ENCODE measurements around the gene MICAL2.
A peak's percentile ranks its signal among the peaks of the same experiment; 100 is the strongest.
"Not testable (repeated sequence)": the region's sequence is repeated elsewhere in the genome, so short reads cannot be mapped to it uniquely, and the experiment has no call there.

Gene MICAL2

DNA sequence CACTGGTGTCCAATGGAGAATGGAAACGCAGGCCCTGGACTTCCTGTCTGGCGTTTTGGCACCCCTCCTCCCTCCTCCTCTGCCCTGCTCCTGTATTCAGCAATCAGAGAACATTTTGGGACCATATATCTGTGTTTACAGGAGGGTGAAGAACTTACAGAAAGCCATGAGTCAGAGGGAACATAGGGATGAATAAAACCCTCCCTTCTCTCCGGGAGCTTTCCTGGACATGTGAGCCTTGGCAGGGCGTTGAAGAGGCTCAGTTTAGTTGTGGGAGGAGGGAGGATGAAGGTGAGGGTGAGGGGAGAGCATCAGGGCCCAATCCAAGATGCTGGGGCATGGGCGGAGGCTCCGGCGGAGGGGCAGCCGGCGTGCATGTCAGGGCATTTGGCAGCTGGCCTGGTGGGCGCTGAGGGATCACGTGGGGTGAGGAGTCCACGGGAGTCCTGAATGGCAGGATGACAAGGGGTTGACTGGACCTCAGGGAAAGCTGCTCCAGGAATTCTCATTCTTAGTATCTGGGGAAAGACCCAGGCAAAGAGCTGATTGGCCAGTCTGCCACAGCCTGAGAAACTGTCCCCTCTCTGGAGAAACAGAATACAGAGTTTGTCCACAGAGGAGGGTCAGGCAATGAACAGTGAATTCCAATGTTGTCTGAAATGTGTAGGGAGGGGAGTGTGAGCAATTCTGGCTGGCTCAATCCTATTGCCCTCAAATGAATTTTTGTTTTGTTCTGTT is 28.9 kb downstream of the MICAL2 start:
- no peak for DNase-seq
- H3K36me3 Mint-ChIP-seq (ENCODE audit: low read depth): peaks cover 43% of the 10 kb centered on the region
- H3K9me3 Mint-ChIP-seq: no peaks in the 10 kb centered on the region
- H3K4me3 Mint-ChIP-seq: no peak overlapping the region
- no peaks in the 10 kb centered on the region for H3K27me3 Mint-ChIP-seq
- no peak overlapping the region for H3K27ac Mint-ChIP-seq
- H3K4me1 Mint-ChIP-seq (ENCODE audit: low read depth): peaks cover 56% of the 10 kb centered on the region

DNA sequence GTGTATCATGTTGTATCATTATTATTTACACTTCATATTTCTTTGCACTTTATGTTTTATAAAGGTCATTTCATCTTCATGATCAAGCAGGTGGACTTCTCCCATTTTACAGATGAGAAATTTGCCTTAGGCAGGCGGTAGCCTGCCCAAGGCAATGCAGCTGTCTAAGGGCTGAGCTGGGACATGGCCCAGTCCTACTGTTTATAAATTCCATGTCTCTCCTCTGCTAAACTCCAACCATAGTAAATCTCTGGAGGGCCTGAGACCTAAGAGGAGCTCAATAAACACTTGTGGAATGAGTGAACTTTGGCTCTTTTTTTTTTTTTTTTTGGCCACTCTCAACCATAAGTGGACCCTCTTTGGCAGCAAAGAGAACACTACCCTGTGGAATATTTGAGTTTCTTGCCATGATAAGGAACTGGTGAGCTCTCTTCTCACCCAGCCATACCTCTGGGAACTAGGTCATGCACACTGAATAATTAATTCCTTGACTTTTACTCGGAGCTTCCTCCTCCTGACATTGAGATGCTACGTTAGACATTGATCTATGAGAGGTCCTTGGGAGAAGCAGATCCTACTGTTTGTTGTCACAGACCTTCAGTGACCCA is 29.9 kb downstream of the MICAL2 start:
- Mint-ChIP-seq H3K36me3 (ENCODE audit: low read depth) (peaks cover 47% of the 10 kb centered on the region), H3K27ac (no peak overlapping the region), H3K4me1 (ENCODE audit: low read depth) (peaks cover 63% of the 10 kb centered on the region), H3K9me3 (no peaks in the 10 kb centered on the region), H3K27me3 (no peaks in the 10 kb centered on the region), H3K4me3 (no peak overlapping the region)
- DNase-seq: no peak

DNA sequence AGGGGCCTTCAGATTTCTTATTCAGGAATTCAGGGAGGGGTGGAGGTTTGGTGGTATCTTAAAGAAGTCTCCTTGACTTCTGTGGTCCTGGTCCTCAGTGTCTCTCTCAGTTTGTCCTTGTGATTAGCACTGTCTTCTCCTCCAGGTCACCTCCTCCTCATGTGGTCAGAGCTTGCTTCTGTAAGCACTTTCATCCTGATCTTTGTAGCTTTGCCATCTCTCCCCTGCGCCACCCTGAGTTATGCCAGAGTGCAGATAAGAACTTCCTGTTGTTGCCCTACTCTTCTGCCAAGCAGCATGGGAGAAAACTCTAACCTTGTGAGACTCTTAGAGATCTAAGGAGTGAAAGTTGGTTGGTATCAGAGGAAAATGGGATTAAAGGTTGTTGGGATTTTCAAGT is 30.9 kb downstream of the MICAL2 start:
- peaks cover 53% of the 10 kb centered on the region for H3K36me3 Mint-ChIP-seq (ENCODE audit: low read depth)
- peak overlapping the region; percentile 2 for H3K27ac Mint-ChIP-seq
- no peak for DNase-seq
- no peaks in the 10 kb centered on the region for H3K27me3 Mint-ChIP-seq
- H3K4me1 Mint-ChIP-seq (ENCODE audit: low read depth): peaks cover 69% of the 10 kb centered on the region
- H3K4me3 Mint-ChIP-seq: no peak overlapping the region
- no peaks in the 10 kb centered on the region for H3K9me3 Mint-ChIP-seq

DNA sequence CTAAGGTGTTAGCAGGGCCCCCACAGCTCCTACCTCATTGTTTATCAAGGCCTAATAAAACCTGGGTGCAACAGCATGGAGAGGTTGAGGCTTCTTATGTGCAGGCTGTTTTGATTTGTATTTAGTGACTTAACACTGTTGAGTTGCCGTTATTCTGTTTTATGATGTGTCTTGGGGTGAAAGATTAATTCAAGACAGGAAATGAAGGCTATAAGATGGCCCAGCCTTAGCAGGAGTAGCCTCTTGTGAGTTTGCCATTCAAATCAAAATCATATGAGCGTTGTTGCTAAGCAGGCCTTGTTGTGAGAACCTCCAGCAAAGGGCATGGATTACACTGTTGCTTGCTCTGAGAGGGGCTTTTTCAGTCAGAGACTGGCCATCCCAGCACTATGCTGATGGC is 31.8 kb downstream of the MICAL2 start:
- Mint-ChIP-seq H3K27me3 (no peaks in the 10 kb centered on the region), H3K4me1 (ENCODE audit: low read depth) (peaks cover 70% of the 10 kb centered on the region), H3K36me3 (ENCODE audit: low read depth) (peaks cover 55% of the 10 kb centered on the region), H3K4me3 (no peak overlapping the region), H3K27ac (peak overlapping the region; percentile 15), H3K9me3 (no peaks in the 10 kb centered on the region)
- DNase-seq: no peak

DNA sequence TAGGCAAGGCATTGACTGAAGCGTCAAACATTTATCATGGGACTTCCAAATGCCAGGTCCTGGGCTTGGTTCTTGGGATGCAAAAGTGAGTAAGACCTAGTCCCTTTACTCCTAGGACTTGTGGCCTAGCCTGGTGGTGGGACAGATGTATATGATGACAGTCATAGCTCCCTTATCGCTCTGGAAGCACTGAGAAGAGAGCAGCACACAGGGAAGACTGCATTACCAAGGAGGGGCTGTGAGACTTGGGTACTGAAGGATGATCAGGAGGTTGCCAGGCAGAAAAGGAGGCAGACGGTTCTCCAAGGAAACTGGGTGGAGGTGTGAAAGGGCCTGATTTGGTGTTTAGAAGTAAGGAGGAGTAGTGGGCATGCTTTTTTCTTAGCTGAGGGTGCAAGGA is 32.5 kb downstream of the MICAL2 start:
- Mint-ChIP-seq H3K36me3 (ENCODE audit: low read depth) (peaks cover 55% of the 10 kb centered on the region), H3K27me3 (no peaks in the 10 kb centered on the region), H3K4me1 (ENCODE audit: low read depth) (peaks cover 70% of the 10 kb centered on the region), H3K27ac (no peak overlapping the region), H3K4me3 (no peak overlapping the region), H3K9me3 (no peaks in the 10 kb centered on the region)
- DNase-seq: no peak

DNA sequence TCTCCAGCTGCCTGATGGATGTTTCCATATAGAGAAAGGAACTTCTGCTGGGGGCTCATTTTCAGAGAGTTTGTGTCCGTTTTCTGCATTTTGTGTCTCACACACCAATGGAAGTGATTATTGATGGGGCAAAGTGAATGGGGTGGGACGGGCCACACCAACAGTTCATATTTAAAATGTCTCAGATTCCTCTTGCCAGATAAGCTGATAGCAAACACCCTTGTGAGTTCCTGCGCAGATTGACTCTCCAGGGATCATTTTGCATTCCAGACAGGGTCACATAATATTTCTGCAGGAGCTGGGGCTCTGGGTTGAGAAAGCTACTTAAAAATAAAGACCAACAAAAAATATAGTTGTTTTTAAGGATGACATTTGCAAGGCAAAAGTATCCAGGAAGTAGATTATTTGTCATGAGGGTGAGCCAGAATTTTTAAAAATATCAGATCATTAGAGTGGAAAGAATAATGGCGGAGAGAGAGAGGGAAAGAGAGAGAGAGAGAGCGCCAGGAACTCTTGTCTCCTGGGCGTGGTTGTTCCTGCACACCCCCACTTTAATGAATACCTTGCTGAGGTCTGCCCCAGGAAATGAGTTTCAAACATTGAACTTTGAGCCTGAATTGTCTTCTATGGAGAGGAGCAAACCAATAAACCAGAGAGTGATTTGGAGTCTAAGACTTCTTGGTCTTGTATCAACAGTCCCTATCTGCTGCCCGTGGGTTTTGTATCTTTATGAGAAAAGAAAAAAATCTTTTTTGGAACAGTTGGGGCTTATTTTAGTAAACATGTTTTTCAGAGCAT is 33.3 kb downstream of the MICAL2 start:
- peak; percentile 5 for DNase-seq
- H3K27me3 Mint-ChIP-seq: no peaks in the 10 kb centered on the region
- peaks cover 54% of the 10 kb centered on the region for H3K36me3 Mint-ChIP-seq (ENCODE audit: low read depth)
- peaks cover 71% of the 10 kb centered on the region for H3K4me1 Mint-ChIP-seq (ENCODE audit: low read depth)
- H3K9me3 Mint-ChIP-seq: no peaks in the 10 kb centered on the region
- no peak overlapping the region for H3K4me3 Mint-ChIP-seq
- H3K27ac Mint-ChIP-seq: peak overlapping the region; percentile 73

DNA sequence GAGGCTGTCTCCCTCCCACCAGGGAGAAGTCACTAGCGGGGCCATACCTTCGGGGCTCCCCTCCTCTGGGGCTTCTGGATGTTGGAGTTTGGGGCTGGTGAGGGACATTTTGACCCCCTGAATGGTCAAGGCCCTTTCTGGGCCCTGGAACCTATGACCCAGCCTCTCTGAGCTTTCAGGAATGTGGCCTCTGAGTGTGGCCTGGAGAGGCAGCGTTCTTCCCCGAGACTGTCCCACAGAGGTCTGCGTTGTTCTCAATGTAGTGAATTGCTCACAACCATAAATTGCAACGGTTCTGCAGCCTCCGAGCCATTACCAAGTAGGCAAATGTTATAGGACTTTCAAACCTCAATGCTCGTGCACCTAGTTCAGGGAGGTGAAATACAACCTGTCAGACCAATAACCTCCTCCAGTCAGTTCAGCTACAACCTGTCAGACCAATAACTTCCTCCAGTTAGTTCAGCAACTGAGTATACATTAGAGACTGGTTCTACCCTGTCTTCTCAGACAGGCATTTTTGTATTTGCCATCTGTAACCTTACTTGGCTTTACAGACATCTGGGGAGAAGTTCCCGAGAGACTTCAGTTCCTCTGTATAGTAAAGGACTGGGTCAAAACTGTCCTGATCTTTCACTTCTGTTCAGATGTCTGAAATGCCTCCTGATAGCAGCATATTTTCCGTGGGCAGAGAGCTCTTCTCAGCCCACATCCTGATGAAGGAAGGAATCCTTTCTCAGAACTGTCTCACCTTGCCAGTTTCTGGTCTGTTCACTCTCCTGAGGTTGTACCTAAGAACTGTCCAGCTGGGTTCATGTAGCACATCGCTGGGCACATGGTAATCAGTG is 34.2 kb downstream of the MICAL2 start:
- H3K27ac Mint-ChIP-seq: peak overlapping the region; percentile 73
- peak; percentile 24 for DNase-seq
- H3K9me3 Mint-ChIP-seq: no peaks in the 10 kb centered on the region
- H3K27me3 Mint-ChIP-seq: no peaks in the 10 kb centered on the region
- H3K4me1 Mint-ChIP-seq (ENCODE audit: low read depth): peaks cover 79% of the 10 kb centered on the region
- peaks cover 48% of the 10 kb centered on the region for H3K36me3 Mint-ChIP-seq (ENCODE audit: low read depth)
- peak overlapping the region; percentile 28 for H3K4me3 Mint-ChIP-seq

DNA sequence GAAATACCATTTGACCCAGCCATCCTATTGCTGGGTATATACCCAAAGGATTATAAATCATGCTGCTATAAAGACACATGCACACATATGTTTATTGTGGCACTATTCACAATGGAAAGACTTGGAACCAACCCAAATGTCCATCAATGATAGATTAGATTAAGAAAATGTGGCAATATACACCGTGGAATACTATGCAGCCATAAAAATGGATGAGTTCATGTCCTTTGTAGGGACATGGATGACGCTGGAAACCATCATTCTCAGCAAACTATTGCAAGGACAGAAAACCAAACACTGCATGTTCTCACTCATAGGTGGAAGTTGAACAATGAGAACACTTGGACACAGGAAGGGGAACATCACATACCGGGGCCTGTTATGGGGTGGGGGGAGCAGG is 36.3 kb downstream of the MICAL2 start:
- H3K27ac Mint-ChIP-seq, DNase-seq, H3K4me3 Mint-ChIP-seq, H3K9me3 Mint-ChIP-seq, H3K27me3 Mint-ChIP-seq: not testable (repeated sequence)
- H3K36me3 Mint-ChIP-seq (ENCODE audit: low read depth): peaks cover 33% of the 10 kb centered on the region
- H3K4me1 Mint-ChIP-seq (ENCODE audit: low read depth): peaks cover 87% of the 10 kb centered on the region

DNA sequence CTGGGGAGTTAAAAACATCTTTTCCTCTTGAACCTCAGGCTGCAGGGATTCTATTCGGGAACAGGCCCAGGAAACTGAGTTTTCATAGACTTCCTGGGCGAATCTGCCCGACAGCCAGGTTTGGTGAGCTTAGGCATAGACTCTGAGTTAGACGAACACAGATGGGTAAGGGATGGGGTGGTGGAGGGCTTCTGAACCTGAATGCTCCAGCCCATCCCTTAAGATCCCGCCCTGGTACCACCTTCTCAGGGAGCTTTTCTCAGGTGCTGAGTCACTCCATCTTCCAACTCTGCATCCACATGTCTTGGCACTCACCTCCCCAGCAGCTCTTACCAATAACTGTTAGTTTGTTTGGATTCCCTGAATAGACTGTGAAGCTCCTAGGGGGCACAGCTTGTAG is 37.4 kb downstream of the MICAL2 start:
- no peak for DNase-seq
- no peak overlapping the region for H3K4me3 Mint-ChIP-seq
- no peaks in the 10 kb centered on the region for H3K27me3 Mint-ChIP-seq

DNA sequence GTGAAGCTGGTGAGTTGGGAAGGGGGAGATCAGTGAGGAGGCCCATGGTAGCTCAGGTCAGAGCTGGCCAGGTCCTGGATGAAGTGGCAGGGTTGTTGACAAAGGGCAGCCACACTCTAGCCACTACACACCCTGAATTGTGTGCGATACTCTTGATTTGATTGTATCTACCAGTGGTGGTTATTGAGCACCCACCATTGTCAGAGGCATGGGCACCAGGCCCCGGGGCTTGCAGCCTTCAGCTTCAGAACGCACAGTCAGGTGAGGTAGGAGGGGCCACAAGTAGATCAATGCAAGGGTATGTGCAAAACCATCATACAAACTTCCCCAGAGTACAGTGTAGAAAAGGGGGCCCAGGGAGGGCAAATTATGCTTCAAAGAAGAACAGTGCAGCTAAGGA is 38.1 kb downstream of the MICAL2 start:
- Mint-ChIP-seq H3K9me3 (no peaks in the 10 kb centered on the region), H3K4me1 (ENCODE audit: low read depth) (peaks cover 82% of the 10 kb centered on the region), H3K4me3 (no peak overlapping the region), H3K36me3 (ENCODE audit: low read depth) (peaks cover 35% of the 10 kb centered on the region), H3K27me3 (no peaks in the 10 kb centered on the region), H3K27ac (peak overlapping the region; percentile 97)
- DNase-seq: no peak

More for the DNA sequence above, 37.4 kb downstream of the MICAL2 start:
- Mint-ChIP-seq H3K36me3 (ENCODE audit: low read depth) (peaks cover 34% of the 10 kb centered on the region), H3K27ac (peak overlapping the region; percentile 76), H3K9me3 (no peaks in the 10 kb centered on the region), H3K4me1 (ENCODE audit: low read depth) (peaks cover 84% of the 10 kb centered on the region)

DNA sequence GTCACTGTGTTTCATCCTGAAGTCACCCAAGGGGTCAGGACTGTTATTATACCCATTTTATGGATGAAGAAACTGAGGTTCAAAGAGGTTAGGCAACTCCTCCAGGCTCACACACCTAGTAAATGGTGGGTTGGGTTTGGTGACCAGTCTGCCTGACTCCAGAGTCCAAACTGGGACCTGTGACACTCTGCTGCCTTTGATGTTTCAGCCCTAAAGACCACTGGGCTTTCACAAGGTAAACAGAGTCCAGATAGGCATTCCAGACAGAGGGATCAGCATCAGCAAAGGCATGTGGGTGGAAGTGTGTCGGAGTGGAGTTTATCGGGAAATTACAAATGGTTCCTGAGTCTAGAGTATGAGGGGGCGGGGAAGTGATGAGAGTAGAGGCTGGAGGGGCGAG is 38.5 kb downstream of the MICAL2 start:
- Mint-ChIP-seq H3K27ac (peak overlapping the region; percentile 97), H3K27me3 (no peaks in the 10 kb centered on the region), H3K4me3 (no peak overlapping the region), H3K36me3 (ENCODE audit: low read depth) (peaks cover 36% of the 10 kb centered on the region), H3K9me3 (no peaks in the 10 kb centered on the region), H3K4me1 (ENCODE audit: low read depth) (peaks cover 82% of the 10 kb centered on the region)
- peak; percentile 23 for DNase-seq

DNA sequence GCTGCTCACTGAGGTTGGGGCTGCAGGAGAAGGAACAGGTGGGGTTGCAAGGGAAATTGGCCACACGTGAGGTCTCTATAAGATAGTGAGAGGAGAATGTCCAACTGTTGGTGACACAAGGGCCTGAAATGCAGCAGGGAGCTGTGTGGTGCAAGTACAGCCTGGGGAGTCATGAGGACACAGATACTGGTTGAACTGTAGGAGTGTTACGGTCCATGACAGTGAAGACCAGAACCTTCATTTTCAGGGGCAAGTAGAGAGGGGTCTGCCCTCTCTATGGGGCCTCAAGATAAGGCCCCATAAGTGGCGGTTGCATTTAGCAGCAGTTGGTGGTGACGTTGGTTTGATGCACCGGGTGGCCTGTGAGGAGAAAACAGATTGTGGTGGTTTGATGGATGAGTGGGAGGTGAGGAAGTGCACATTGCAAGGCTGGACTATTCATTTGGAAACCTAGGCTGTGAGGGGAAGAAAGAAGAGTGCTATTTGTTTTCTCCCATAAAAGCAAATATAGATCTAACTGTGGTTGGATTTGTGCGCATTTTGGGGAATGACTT is 39.4 kb downstream of the MICAL2 start:
- Mint-ChIP-seq H3K9me3 (no peaks in the 10 kb centered on the region), H3K36me3 (ENCODE audit: low read depth) (peaks cover 39% of the 10 kb centered on the region), H3K4me3 (peak overlapping the region; percentile 65), H3K27ac (peak overlapping the region; percentile 97), H3K27me3 (no peaks in the 10 kb centered on the region), H3K4me1 (ENCODE audit: low read depth) (peaks cover 81% of the 10 kb centered on the region)
- peak; percentile 46 for DNase-seq

DNA sequence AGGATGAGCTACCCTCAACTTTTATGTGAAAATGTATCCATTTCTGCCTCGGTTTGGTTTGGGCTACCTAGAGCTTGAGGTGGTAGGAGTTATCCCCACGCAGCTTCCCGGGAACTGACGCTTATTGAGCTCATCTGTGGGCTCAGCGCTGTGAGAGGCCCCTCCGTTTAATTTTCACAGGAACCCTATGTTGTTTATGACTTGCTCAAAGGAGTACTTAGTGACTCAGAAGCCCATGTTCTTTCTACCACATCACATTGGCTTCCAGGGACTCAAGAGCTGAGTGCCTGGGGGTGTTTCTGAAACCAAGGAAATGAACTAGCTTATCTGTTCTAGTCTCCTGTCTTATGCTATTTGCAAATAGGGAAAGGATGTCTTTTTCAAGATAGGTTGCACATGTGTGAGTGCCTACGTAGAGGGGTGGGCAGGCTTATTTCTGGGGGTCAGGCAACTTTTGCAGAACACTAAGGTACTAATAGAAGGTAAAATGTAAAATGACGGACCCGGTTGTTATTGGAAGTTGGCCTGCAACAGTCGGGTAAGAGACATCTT is 40.5 kb downstream of the MICAL2 start:
- Mint-ChIP-seq H3K27ac (peak overlapping the region; percentile 97), H3K4me3 (peak overlapping the region; percentile 65), H3K4me1 (ENCODE audit: low read depth) (peaks cover 80% of the 10 kb centered on the region), H3K27me3 (no peaks in the 10 kb centered on the region), H3K36me3 (ENCODE audit: low read depth) (peaks cover 44% of the 10 kb centered on the region), H3K9me3 (no peaks in the 10 kb centered on the region)
- DNase-seq: peak; percentile 61

DNA sequence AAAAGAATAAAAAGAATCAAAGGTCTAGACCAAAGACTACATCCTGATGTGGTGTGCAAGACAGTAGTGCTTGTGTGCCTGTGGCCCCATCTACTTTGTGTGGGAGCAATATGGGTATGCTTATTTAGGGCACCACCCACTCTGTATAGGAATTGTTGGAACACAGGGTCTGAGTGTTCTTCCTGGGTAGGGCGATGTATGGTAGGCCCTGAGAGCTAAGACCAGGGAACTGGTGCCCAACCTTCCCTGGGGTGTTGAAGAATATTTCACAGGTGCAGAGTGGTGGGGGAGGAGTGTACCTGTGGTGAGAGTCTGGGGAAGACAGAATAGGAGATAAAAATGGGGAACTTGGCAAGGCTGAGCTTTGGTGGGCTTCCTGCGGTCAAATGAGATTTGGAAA is 41.9 kb downstream of the MICAL2 start:
- H3K36me3 Mint-ChIP-seq (ENCODE audit: low read depth): peaks cover 44% of the 10 kb centered on the region
- no peaks in the 10 kb centered on the region for H3K9me3 Mint-ChIP-seq
- DNase-seq: no peak
- H3K27me3 Mint-ChIP-seq: no peaks in the 10 kb centered on the region
- peaks cover 90% of the 10 kb centered on the region for H3K4me1 Mint-ChIP-seq (ENCODE audit: low read depth)
- no peak overlapping the region for H3K4me3 Mint-ChIP-seq
- H3K27ac Mint-ChIP-seq: peak overlapping the region; percentile 74

All from activated T-cell treated with anti-CD3 and anti-CD28 coated beads, Interleukin-2, amount 50 U/mL, for 24 hours (primary cell).